Naive thymus-derived CD8-positive, alpha-beta T cell (primary cell): ENCODE data around the gene TPTE. TPM values are rescaled to one million over a fixed set of nuclear protein-coding genes. Genes with fewer than 3 reads are reported as not detected.
"Not testable (repeated sequence)": the region's sequence is repeated elsewhere in the genome, so short reads cannot be mapped to it uniquely, and the experiment has no call there.

ENCODE experiments used
- ATAC-seq, 2 donors: fragments of 150-1000 bp; cut with Tn5 transposase in 1 of 2; sonication (Bioruptor Pico), chemical (Tn5 transposase) in 1 of 2; 1 replicate in 1 of 2; 2 replicates in 1 of 2; pipeline ENCODE4 v1.10.0; 2021; ENCODE audit warnings: mild to moderate bottlenecking in 2 of 2, moderate library complexity in 2 of 2
- POLR2A ChIA-PET: fragments of 350-600 bp; sonication (Branson Sonifier 250); formaldehyde crosslinking; loops from one replicate; lab custom pipeline; 2021; ENCODE audit warnings: antibody characterized with exemption; lab: Charles Lee
- DNase-seq, 10 donors: peaks; one replicate each; pipeline versions ENCODE4 v3.0.0 to v3.0.0-alpha.2; 2020 to 2022
- H3K27ac Mint-ChIP-seq, 10 donors: one replicate each; pipeline ENCODE4 v1.8.0; 2020 to 2022; ENCODE audit warnings: mild to moderate bottlenecking in 10 of 10, mixed read lengths in 10 of 10, moderate library complexity in 4 of 10, inconsistent platforms in 1 of 10
- H3K27me3 Mint-ChIP-seq, 5 donors: one replicate each; pipeline ENCODE4 v1.8.0; 2021 to 2022; ENCODE audit warnings: mixed read lengths in 5 of 5
- H3K36me3 Mint-ChIP-seq, 3 donors: one replicate each; pipeline ENCODE4 v1.8.0; 2020 to 2022; ENCODE audit warnings: mixed read lengths in 3 of 3, mild to moderate bottlenecking in 2 of 3, inconsistent platforms in 1 of 3
- H3K4me1 Mint-ChIP-seq, 4 donors: one replicate each; pipeline ENCODE4 v1.8.0; 2021 to 2022; ENCODE audit warnings: mixed read lengths in 4 of 4
- H3K4me3 Mint-ChIP-seq, 10 donors: one replicate each; pipeline ENCODE4 v1.8.0; 2020 to 2022; ENCODE audit warnings: mild to moderate bottlenecking in 10 of 10, mixed read lengths in 10 of 10, moderate library complexity in 6 of 10, inconsistent platforms in 1 of 10
- H3K9me3 Mint-ChIP-seq, 9 donors: one replicate each; pipeline ENCODE4 v1.8.0; 2020 to 2022; ENCODE audit warnings: mixed read lengths in 9 of 9, mild to moderate bottlenecking in 3 of 9, inconsistent platforms in 1 of 9, moderate library complexity in 1 of 9
- polyA plus RNA-seq, 3 donors: library from polyadenylated mRNA; unstranded; fragments of 300-500 nt; fragmentation: Illumina TruSeq; gene quantifications; one replicate each; pipeline ENCODE4 v1.2.3, GENCODE V29; 2021
- total RNA-seq, 8 experiments: library from RNA in 2 of 8; stranded (reverse) in 2 of 8; gene quantifications; one replicate each; pipeline ENCODE4 v1.2.3 and lab custom pipeline; 2021 to 2026

TPTE gene
- total and polyA plus RNA-seq, 5 experiments from 2014 or later = not detected

- H3K27ac Mint-ChIP-seq, H3K4me1 Mint-ChIP-seq, POLR2A ChIA-PET, H3K27me3 Mint-ChIP-seq, ATAC-seq, DNase-seq, H3K4me3 Mint-ChIP-seq: not testable (repeated sequence)
- Mint-ChIP-seq H3K36me3 (peaks cover 0 to 25% (median 0%) of the 10 kb centered on the region in 3 donors), H3K9me3 (peaks cover 9 to 60% (median 39%) of the 10 kb centered on the region in 9 donors)
Measured at GRCh38 chr21:10548331-10548954, 27.1 kb downstream of the TPTE start.

- H3K27ac Mint-ChIP-seq, H3K4me3 Mint-ChIP-seq, H3K4me1 Mint-ChIP-seq, ATAC-seq, DNase-seq, H3K27me3 Mint-ChIP-seq, POLR2A ChIA-PET: not testable (repeated sequence)
- H3K9me3 Mint-ChIP-seq = peaks cover 8 to 48% (median 31%) of the 10 kb centered on the region in 9 donors
- peaks cover 0 to 21% (median 0%) of the 10 kb centered on the region in 3 donors for H3K36me3 Mint-ChIP-seq
Measured at GRCh38 chr21:10570803-10571202, 49.4 kb downstream of the TPTE start.

GRCh38 chr21:10574531-10575310 is 53.3 kb downstream of the TPTE start:
- Mint-ChIP-seq H3K9me3 (peaks cover 11 to 42% (median 31%) of the 10 kb centered on the region in 9 donors), H3K36me3 (peaks cover 0 to 14% (median 0%) of the 10 kb centered on the region in 3 donors)
- H3K27me3 Mint-ChIP-seq, H3K27ac Mint-ChIP-seq, H3K4me3 Mint-ChIP-seq, ATAC-seq, POLR2A ChIA-PET, H3K4me1 Mint-ChIP-seq, DNase-seq: not testable (repeated sequence)

GRCh38 chr21:10575311-10575667 is 53.9 kb downstream of the TPTE start:
- Mint-ChIP-seq H3K36me3 (peaks cover 0 to 12% (median 0%) of the 10 kb centered on the region in 3 donors), H3K4me1 (no peaks in the 10 kb centered on the region), H3K27me3 (no peaks in the 10 kb centered on the region), H3K4me3 (no peak overlapping the region), H3K9me3 (peaks cover 10 to 39% (median 28%) of the 10 kb centered on the region in 9 donors), H3K27ac (no peak overlapping the region)
- POLR2A ChIA-PET = no interaction called here
- DNase-seq (no peak), ATAC-seq (no peak)

- H3K4me3 Mint-ChIP-seq, H3K27me3 Mint-ChIP-seq, H3K4me1 Mint-ChIP-seq, DNase-seq, POLR2A ChIA-PET, ATAC-seq, H3K27ac Mint-ChIP-seq: not testable (repeated sequence)
- Mint-ChIP-seq H3K9me3 (peaks cover 10 to 34% (median 27%) of the 10 kb centered on the region in 9 donors), H3K36me3 (peaks cover 0 to 12% (median 0%) of the 10 kb centered on the region in 3 donors)
Measured at GRCh38 chr21:10578910-10579309, 57.5 kb downstream of the TPTE start.

GRCh38 chr21:10589115-10589514 is 67.7 kb downstream of the TPTE start:
- H3K27ac Mint-ChIP-seq, ATAC-seq, DNase-seq, H3K27me3 Mint-ChIP-seq, H3K4me3 Mint-ChIP-seq, H3K36me3 Mint-ChIP-seq, POLR2A ChIA-PET, H3K4me1 Mint-ChIP-seq: not testable (repeated sequence)
- peaks cover 0 to 18% (median 4%) of the 10 kb centered on the region in 9 donors for H3K9me3 Mint-ChIP-seq

- H3K4me1 Mint-ChIP-seq, DNase-seq, H3K36me3 Mint-ChIP-seq, H3K27ac Mint-ChIP-seq, H3K27me3 Mint-ChIP-seq, POLR2A ChIA-PET, H3K4me3 Mint-ChIP-seq, ATAC-seq: not testable (repeated sequence)
- peaks cover 0 to 10% (median 7%) of the 10 kb centered on the region in 9 donors for H3K9me3 Mint-ChIP-seq
Measured at GRCh38 chr21:10607074-10607473, 85.7 kb downstream of the TPTE start.

GRCh38 chr21:10614285-10614684 is 92.9 kb downstream of the TPTE start:
- ATAC-seq, POLR2A ChIA-PET, DNase-seq, H3K4me1 Mint-ChIP-seq, H3K27me3 Mint-ChIP-seq, H3K4me3 Mint-ChIP-seq, H3K36me3 Mint-ChIP-seq, H3K27ac Mint-ChIP-seq: not testable (repeated sequence)
- peaks cover 0 to 12% (median 7%) of the 10 kb centered on the region in 9 donors for H3K9me3 Mint-ChIP-seq

- H3K9me3 Mint-ChIP-seq = peaks cover 0 to 17% (median 7%) of the 10 kb centered on the region in 9 donors
- DNase-seq, ATAC-seq, H3K36me3 Mint-ChIP-seq, H3K27me3 Mint-ChIP-seq, H3K27ac Mint-ChIP-seq, H3K4me1 Mint-ChIP-seq, H3K4me3 Mint-ChIP-seq, POLR2A ChIA-PET: not testable (repeated sequence)
Measured at GRCh38 chr21:10616061-10616460, 94.7 kb downstream of the TPTE start.

- H3K9me3 Mint-ChIP-seq = peaks cover 0 to 17% (median 7%) of the 10 kb centered on the region in 9 donors
- POLR2A ChIA-PET = no interaction called here
- DNase-seq = no peak
- H3K36me3 Mint-ChIP-seq = no peaks in the 10 kb centered on the region
- H3K4me1 Mint-ChIP-seq = no peaks in the 10 kb centered on the region
- no peaks in the 10 kb centered on the region for H3K27me3 Mint-ChIP-seq
- ATAC-seq = no peak
- no peak overlapping the region for H3K4me3 Mint-ChIP-seq
- H3K27ac Mint-ChIP-seq = no peak overlapping the region
Measured at GRCh38 chr21:10616535-10616934, 95.2 kb downstream of the TPTE start.

- H3K4me1 Mint-ChIP-seq, H3K36me3 Mint-ChIP-seq, H3K27me3 Mint-ChIP-seq, ATAC-seq, POLR2A ChIA-PET, DNase-seq, H3K27ac Mint-ChIP-seq, H3K4me3 Mint-ChIP-seq: not testable (repeated sequence)
- H3K9me3 Mint-ChIP-seq = peaks cover 0 to 17% (median 7%) of the 10 kb centered on the region in 9 donors
Measured at GRCh38 chr21:10617133-10617752, 95.9 kb downstream of the TPTE start.

- Mint-ChIP-seq H3K36me3 (no peaks in the 10 kb centered on the region), H3K9me3 (peaks cover 0 to 4% (median 0%) of the 10 kb centered on the region in 9 donors), H3K4me1 (no peaks in the 10 kb centered on the region), H3K27me3 (no peaks in the 10 kb centered on the region), H3K4me3 (no peak overlapping the region), H3K27ac (no peak overlapping the region)
- POLR2A ChIA-PET = no interaction called here
- ATAC-seq = no peak
- peak in 1 of 10 donors; percentile 56 for DNase-seq
Measured at GRCh38 chr21:10627316-10627863, 106.0 kb downstream of the TPTE start.

GRCh38 chr21:10629239-10629638 is 107.9 kb downstream of the TPTE start:
- ATAC-seq, H3K36me3 Mint-ChIP-seq, H3K27ac Mint-ChIP-seq, H3K9me3 Mint-ChIP-seq, H3K4me3 Mint-ChIP-seq, H3K4me1 Mint-ChIP-seq, POLR2A ChIA-PET, DNase-seq, H3K27me3 Mint-ChIP-seq: not testable (repeated sequence)
